Neural cell (in vitro differentiated cells): ENCODE results near the gene EPHA5. TPM values are rescaled to one million over a fixed set of nuclear protein-coding genes. Genes with fewer than 3 reads are reported as not detected.

Experiments used
- H2AFZ ChIP-seq: fragments of 200-600, 300-800 bp; sonication (generic), shearing (Covaris generic); 2 replicates; pipeline ENCODE4 v1.6.0; 2014; ENCODE audit warnings: low read depth, mild to moderate bottlenecking, antibody characterized with exemption, low read length, moderate library complexity
- H3F3A ChIP-seq: fragments of 200-600 bp; shearing (Covaris generic); 2 replicates; pipeline ENCODE4 v1.6.1; 2016; ENCODE audit warnings: mild to moderate bottlenecking, moderate library complexity, mixed read lengths, antibody characterized with exemption, low read length; ENCODE audit not compliant: insufficient read depth, poor library complexity, severe bottlenecking
- H3K27ac ChIP-seq: fragments of 200-600, 300-800 bp; sonication (generic), shearing (Covaris generic); 2 replicates; pipeline ENCODE4 v1.5.1; 2014; ENCODE audit warnings: mild to moderate bottlenecking, low read length, moderate library complexity
- H3K27me3 ChIP-seq: fragments of 300-800, 200-600 bp; sonication (generic), shearing (Covaris generic); 2 replicates; pipeline ENCODE4 v1.6.0; 2014; ENCODE audit warnings: mild to moderate bottlenecking, low read depth, low read length, moderate library complexity; ENCODE audit not compliant: insufficient read depth
- H3K36me3 ChIP-seq: fragments of 300-800, 200-600 bp; sonication (generic), shearing (Covaris generic); 2 replicates; pipeline ENCODE4 v1.5.1; 2014; ENCODE audit warnings: mild to moderate bottlenecking, antibody characterized with exemption, low read length, moderate library complexity; ENCODE audit not compliant: insufficient read depth
- H3K4me2 ChIP-seq: fragments of 300-800, 200-600 bp; sonication (generic), shearing (Covaris generic); 2 replicates; pipeline ENCODE4 v1.6.0; 2014; ENCODE audit warnings: mild to moderate bottlenecking, low read length
- H3K4me3 ChIP-seq: fragments of 300-800, 200-600 bp; sonication (generic), shearing (Covaris generic); 2 replicates; pipeline ENCODE4 v1.5.1; 2014; ENCODE audit warnings: mild to moderate bottlenecking, low read length, moderate library complexity
- H3K79me2 ChIP-seq: fragments of 200-600 bp; shearing (Covaris generic); replicated peaks from 2 replicates; pipeline ENCODE4 v1.6.0; 2014; ENCODE audit warnings: mild to moderate bottlenecking, low read length, moderate library complexity; ENCODE audit not compliant: insufficient read depth
- H3K9ac ChIP-seq: fragments of 300-800, 200-600 bp; sonication (generic), shearing (Covaris generic); 2 replicates; pipeline ENCODE4 v1.6.1; 2016; ENCODE audit warnings: mild to moderate bottlenecking, low read length, mixed read lengths
- H3K9me2 ChIP-seq: fragments of 200-600 bp; shearing (Covaris generic); 2 replicates; pipeline ENCODE4 v1.6.1; 2016; ENCODE audit warnings: mild to moderate bottlenecking, low read length, mixed read lengths; ENCODE audit not compliant: insufficient read depth
- H3K9me3 ChIP-seq: fragments of 200-600, 300-800 bp; sonication (generic), shearing (Covaris generic); 2 replicates; pipeline ENCODE4 v1.6.1; 2016; ENCODE audit warnings: mild to moderate bottlenecking, mixed run types, low read length, moderate library complexity, mixed read lengths
- H4K20me1 ChIP-seq: fragments of 200-600 bp; shearing (Covaris generic); 2 replicates; pipeline ENCODE4 v1.6.1; 2016; ENCODE audit warnings: mild to moderate bottlenecking, mixed run types; ENCODE audit not compliant: insufficient read depth
- EP300 ChIP-seq: fragments of 450-650 bp; conservative IDR thresholded peaks from 2 replicates; pipeline ENCODE4 v1.6.1; 2014; ENCODE audit warnings: antibody characterized with exemption, mild to moderate bottlenecking, moderate library complexity; ENCODE audit not compliant: poor library complexity, severe bottlenecking
- EZH2 ChIP-seq: fragments of 200-600, 300-800 bp; shearing (Covaris generic), sonication (generic); IDR thresholded peaks from 2 replicates; pipeline ENCODE4 v1.6.1; 2014; ENCODE audit warnings: antibody characterized with exemption, low read length, borderline replicate concordance, mild to moderate bottlenecking; ENCODE audit not compliant: insufficient read depth, poor library complexity, severe bottlenecking
- MXI1 ChIP-seq: fragments of 450-650 bp; conservative IDR thresholded peaks from 2 replicates; pipeline ENCODE4 v1.6.1; 2014; ENCODE audit warnings: antibody characterized with exemption, mild to moderate bottlenecking; ENCODE audit not compliant: poor library complexity, severe bottlenecking
- POLR2AphosphoS5 ChIP-seq: IDR thresholded peaks from 2 replicates; pipeline ENCODE4 v1.6.1; 2012
- RAD21 ChIP-seq: fragments of 450-650 bp; conservative IDR thresholded peaks from 2 replicates; pipeline ENCODE4 v1.6.1; 2014; ENCODE audit warnings: antibody characterized with exemption, mild to moderate bottlenecking, moderate library complexity
- SMC3 ChIP-seq: fragments of 450-650 bp; conservative IDR thresholded peaks from 2 replicates; pipeline ENCODE4 v1.6.1; 2014; ENCODE audit warnings: antibody characterized with exemption, mild to moderate bottlenecking, moderate library complexity; ENCODE audit not compliant: poor library complexity
- TAF1 ChIP-seq: IDR thresholded peaks from 2 replicates; pipeline ENCODE4 v1.6.1; 2012; ENCODE audit warnings: low read depth
- polyA minus RNA-seq: library from RNA; depleted of rRNA, polyadenylated mRNA; stranded (reverse); fragments of >200 nt; gene quantifications from 2 replicates; pipeline ENCODE4 v1.2.3, GENCODE V29; 2014
- polyA plus RNA-seq: library from polyadenylated mRNA; depleted of rRNA; stranded (reverse); fragments of >200 nt; gene quantifications from 2 replicates; pipeline ENCODE4 v1.2.3, GENCODE V29; 2014
- TF ChIP-seq, protein P1 (sequence below): IDR thresholded peaks from 2 replicates; pipeline ENCODE4 v1.6.1; 2012; ENCODE audit warnings: borderline replicate concordance
- TF ChIP-seq, protein P2 (sequence below): fragments of 450-650 bp; IDR thresholded peaks from 2 replicates; pipeline ENCODE4 v1.5.1; 2014; ENCODE audit warnings: antibody characterized with exemption, mild to moderate bottlenecking, moderate library complexity; ENCODE audit not compliant: poor library complexity, severe bottlenecking

Gene EPHA5
- polyA plus RNA-seq = 3.6 and 4.3 TPM in 2 replicates
- 13.6 and 14.4 TPM in 2 replicates for polyA minus RNA-seq

DNA sequence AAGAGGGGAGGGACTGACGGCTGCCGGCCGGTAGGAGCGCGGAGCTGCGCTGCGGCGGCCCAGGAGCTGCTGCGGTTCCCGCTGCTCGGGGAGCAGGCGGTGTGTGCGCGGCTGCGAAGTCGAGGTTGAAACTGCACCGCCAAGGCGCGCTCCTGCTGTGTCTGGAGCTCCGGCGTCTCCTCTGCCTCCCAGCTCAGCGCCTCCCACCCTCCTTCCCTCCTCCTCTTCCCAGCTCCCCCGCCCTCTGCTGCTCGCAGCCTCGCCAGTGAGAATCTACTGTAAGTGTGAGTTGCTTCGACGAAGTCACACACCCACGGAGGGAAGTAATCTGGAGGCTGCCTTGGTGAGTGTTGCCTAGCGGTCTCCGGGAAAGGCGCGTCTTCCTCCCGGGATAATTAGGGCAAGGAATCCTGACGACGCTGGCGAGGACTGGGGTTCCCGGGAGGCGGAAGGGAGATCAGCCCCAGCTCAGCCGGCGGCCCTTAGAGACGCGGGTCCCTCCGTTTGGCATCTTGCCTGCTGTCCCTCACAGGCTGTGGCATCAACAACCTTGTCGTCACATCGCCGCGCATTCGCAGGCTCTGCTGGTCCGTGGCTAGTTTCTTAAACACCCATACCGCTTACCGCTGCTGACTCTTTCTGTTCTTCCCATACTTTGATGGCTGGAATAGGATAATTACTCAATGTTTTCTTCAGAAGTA is at the start of gene EPHA5:
EPHA5 (minus strand) TSS at position 159 of the 701 bp plus-strand sequence. CDS start 747 bp downstream, outside the sequence.
- peaks cover 59% of the 10 kb centered on the region for H3K27me3 ChIP-seq
- peak within 1 kb of the TSS; percentile 51 for H3K9ac ChIP-seq
- H2AFZ ChIP-seq = peak within 1 kb of the TSS; percentile 9
- H3K79me2 ChIP-seq = no peaks in the 10 kb centered on the region
- no peaks in the 10 kb centered on the region for H3K9me2 ChIP-seq
- no peaks in the 10 kb centered on the region for H4K20me1 ChIP-seq
- peak within 1 kb of the TSS; percentile 40 for H3K27ac ChIP-seq
- H3K9me3 ChIP-seq = no peaks in the 10 kb centered on the region
- H3K4me2 ChIP-seq = peak within 1 kb of the TSS; percentile 71
- no peaks in the 10 kb centered on the region for H3K36me3 ChIP-seq
- TF ChIP-seq, protein P1, sequence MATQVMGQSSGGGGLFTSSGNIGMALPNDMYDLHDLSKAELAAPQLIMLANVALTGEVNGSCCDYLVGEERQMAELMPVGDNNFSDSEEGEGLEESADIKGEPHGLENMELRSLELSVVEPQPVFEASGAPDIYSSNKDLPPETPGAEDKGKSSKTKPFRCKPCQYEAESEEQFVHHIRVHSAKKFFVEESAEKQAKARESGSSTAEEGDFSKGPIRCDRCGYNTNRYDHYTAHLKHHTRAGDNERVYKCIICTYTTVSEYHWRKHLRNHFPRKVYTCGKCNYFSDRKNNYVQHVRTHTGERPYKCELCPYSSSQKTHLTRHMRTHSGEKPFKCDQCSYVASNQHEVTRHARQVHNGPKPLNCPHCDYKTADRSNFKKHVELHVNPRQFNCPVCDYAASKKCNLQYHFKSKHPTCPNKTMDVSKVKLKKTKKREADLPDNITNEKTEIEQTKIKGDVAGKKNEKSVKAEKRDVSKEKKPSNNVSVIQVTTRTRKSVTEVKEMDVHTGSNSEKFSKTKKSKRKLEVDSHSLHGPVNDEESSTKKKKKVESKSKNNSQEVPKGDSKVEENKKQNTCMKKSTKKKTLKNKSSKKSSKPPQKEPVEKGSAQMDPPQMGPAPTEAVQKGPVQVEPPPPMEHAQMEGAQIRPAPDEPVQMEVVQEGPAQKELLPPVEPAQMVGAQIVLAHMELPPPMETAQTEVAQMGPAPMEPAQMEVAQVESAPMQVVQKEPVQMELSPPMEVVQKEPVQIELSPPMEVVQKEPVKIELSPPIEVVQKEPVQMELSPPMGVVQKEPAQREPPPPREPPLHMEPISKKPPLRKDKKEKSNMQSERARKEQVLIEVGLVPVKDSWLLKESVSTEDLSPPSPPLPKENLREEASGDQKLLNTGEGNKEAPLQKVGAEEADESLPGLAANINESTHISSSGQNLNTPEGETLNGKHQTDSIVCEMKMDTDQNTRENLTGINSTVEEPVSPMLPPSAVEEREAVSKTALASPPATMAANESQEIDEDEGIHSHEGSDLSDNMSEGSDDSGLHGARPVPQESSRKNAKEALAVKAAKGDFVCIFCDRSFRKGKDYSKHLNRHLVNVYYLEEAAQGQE = no peak
- TF ChIP-seq MXI1 (peak; percentile 50), POLR2AphosphoS5 (peak; percentile 64), EP300 (peak; percentile 44), RAD21 (peak; percentile 72), TAF1 (no peak), SMC3 (peak; percentile 71), EZH2 (no peak)
- TF ChIP-seq, protein P2, sequence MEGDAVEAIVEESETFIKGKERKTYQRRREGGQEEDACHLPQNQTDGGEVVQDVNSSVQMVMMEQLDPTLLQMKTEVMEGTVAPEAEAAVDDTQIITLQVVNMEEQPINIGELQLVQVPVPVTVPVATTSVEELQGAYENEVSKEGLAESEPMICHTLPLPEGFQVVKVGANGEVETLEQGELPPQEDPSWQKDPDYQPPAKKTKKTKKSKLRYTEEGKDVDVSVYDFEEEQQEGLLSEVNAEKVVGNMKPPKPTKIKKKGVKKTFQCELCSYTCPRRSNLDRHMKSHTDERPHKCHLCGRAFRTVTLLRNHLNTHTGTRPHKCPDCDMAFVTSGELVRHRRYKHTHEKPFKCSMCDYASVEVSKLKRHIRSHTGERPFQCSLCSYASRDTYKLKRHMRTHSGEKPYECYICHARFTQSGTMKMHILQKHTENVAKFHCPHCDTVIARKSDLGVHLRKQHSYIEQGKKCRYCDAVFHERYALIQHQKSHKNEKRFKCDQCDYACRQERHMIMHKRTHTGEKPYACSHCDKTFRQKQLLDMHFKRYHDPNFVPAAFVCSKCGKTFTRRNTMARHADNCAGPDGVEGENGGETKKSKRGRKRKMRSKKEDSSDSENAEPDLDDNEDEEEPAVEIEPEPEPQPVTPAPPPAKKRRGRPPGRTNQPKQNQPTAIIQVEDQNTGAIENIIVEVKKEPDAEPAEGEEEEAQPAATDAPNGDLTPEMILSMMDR = peak; percentile 60
- peak within 1 kb of the TSS; percentile 71 for H3K4me3 ChIP-seq
- H3F3A ChIP-seq = no peaks in the 10 kb centered on the region

DNA sequence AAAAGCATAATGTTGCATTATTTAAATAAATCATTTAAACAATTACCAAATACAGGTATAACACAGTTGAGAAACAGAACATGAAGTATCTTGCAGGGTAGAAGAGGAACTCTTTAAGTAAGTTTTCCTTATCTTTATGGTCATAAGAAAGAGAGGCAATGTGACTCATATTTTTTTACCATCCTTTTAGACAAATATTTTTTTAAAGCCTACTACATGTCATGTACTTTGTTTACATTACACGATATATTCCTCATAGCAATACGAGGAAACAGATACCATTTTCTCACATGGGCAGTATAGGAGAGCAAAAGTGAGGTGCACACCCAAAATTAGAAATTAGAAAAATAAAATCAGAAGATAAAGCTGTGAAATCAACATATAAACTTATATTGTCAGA is 49.3 kb upstream of the EPHA5 start:
- Histone ChIP-seq H3K27me3 (no peaks in the 10 kb centered on the region), H3F3A (no peaks in the 10 kb centered on the region), H3K36me3 (no peaks in the 10 kb centered on the region), H4K20me1 (no peaks in the 10 kb centered on the region), H3K9ac (no peak overlapping the region), H3K79me2 (no peaks in the 10 kb centered on the region), H3K4me2 (no peak overlapping the region), H2AFZ (no peak overlapping the region), H3K9me3 (no peaks in the 10 kb centered on the region), H3K9me2 (no peaks in the 10 kb centered on the region), H3K27ac (no peak overlapping the region), H3K4me3 (no peak overlapping the region)
- TF ChIP-seq EP300 (no peak), RAD21 (no peak), MXI1 (no peak), TAF1 (no peak), SMC3 (no peak), EZH2 (no peak), POLR2AphosphoS5 (no peak)
- TF ChIP-seq, protein P2 = no peak
- TF ChIP-seq, protein P1 = no peak
